Measurements from ENCODE around the gene C19orf44.
"Not testable (repeated sequence)": the region's sequence is repeated elsewhere in the genome, so short reads cannot be mapped to it uniquely, and the experiment has no call there.

The C19orf44 gene

DNA sequence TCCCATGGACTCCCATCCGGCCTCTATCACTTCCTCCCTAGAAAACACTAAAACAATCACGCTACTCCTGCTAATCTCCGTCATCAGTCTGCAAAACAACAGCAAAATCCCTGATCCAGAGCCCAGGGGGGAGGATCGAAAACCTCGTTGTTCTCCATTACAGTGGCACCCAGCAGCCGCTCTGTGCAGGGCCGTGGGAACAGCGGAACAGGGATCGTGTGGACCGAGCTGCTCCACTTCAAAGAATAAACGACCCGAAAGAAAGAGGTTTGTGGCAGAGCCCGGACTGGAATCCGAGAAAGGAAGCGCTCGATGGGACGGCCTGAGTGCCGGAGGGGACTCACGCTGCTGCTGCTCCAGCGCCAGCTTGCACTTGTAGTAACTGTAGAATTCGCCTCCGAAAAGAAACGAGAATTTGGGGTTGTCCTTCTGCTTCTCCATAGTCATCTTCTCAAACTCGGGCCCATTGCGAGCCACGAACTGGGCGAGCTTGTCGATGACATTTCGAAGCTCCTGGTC is 45.4 kb downstream of the C19orf44 start:
- no peak for DNase-seq

DNA sequence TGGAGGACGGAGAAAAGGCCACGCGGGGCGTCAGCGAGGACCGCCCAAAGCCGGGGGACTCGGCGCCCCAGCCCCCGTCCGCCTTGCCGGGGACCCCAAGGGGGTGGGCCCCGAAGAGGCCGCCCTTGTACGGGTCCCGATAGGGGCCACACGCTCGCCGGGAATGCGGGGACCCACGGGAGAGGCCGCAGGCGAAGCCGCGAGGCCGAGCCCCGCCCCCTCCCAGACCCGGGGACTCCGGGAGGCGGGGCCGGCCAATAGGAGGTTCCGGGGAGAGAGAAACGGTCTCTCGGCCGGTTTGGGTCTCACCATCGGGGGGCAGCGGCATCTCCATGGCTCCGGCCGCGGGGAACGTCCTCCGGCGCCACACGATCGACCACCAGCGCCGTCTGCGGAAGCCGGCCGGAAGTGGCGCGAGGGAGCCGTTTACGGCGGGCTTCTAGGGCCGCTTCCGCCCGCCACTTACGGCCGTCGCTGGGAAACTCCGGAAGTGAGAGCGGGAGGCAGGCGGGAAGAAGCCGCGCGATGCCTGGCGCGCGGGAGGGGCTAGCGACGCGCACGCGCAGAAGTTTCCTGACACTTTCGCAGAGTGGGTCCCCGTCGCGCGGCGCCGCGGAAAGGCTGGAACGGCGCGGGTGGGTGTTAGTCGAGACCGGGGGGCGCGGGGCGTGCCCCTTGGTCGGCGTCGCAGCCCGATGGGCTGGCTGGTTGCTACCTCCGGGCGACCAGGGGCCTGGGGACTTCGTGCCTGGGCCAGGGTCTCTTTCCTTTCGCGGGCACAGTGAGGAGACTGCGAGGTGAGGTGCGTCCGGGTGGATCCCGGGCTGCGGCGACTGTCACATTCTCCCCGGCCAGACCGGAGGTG is 46.1 kb downstream of the C19orf44 start, which contains the start of gene CHERP:
TSS of gene CHERP (minus strand) at position 393 of the 865 bp plus-strand sequence. CDS start at position 334, 59 bp downstream.
- DNase-seq, result peak; percentile 88 to 98

DNA sequence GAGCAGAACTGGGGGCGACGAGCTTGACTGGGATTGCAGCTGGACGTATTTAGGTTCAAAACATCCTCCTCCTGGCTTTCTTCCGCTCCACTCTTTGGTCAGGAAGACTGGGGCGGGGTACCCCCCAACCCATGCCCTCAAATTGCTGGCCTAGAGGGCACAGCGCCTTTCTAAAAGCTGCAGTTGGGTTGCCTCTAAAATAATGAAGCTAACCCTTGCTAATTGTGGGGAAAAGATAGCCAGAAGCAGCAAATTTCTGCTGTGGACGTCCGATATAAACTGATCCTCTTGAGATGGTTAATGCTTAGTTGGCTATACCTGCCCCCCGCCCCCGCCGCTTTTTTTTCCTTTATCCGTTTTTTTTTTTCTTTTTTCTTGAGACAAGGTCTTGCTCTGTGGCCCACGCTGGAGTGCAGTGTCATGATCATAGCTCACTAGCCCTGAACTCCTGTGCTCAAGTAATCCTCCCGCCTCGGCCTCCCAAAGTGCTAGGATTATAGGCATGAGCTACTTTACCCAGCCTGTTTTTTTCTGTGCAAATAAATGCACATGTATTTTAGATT is 46.8 kb downstream of the C19orf44 start:
- DNase-seq, result no peak

DNA sequence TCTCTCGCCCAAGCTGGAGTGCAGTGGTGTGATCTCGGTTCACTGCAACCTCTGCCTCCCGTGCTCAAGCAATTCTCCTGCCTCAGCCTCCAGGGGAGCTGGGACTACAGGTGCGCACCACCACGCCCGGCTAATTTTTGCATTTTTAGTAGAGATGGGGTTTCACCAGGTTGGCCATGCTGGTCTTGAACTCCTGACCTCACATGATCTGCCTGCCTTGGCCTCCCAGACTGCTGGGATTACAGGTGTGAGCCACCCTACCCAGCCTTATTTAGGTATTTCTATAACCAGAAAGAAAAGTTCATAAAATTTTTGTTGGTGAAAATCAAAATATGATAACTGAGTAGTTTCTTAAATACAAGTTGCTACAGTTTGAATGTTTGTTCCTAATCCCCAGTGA is 47.5 kb downstream of the C19orf44 start:
- DNase-seq, result not testable (repeated sequence)

GRCh38 chr19:16544473-16545231 is 48.5 kb downstream of the C19orf44 start:
- DNase-seq, result no peak

DNA sequence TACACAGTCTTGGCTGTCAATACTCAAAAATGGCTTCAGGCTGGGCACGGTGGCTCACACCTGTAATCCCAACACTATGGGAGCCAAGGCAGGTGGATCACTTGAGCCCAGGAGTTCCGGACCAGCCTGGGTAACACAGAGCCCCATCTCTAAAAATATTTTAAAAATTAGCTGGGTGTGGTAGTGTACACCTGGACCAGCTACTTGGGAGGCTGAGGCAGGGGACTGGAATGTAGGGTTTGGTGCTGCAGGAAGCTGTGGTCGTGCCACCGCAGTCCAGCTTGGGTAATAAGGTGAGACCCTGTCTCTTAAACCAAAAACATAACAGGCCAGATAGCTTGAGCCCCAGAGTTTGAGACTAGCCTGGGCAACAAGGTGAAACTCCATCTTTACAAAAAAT is 52.8 kb downstream of the C19orf44 start:
- no peak for DNase-seq

DNA sequence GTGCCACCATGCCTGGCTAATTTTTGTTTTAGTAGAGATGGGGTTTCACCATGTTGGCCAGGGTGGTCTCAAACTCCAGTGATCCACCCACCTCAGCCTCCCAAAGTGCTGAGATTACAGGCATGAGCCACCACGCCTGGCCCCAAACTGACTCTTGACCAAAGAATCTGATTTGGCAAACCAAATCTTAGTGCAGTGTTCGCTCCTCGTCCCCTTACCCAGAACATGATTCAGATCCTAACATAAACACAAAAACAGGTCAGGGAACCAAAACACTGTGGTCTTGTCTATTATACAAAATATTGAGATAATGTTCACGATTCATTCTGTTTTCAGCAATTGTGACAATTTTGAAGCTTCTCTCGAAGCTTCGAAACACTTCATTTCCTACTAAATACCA is 55.7 kb downstream of the C19orf44 start:
- not testable (repeated sequence) for DNase-seq

DNA sequence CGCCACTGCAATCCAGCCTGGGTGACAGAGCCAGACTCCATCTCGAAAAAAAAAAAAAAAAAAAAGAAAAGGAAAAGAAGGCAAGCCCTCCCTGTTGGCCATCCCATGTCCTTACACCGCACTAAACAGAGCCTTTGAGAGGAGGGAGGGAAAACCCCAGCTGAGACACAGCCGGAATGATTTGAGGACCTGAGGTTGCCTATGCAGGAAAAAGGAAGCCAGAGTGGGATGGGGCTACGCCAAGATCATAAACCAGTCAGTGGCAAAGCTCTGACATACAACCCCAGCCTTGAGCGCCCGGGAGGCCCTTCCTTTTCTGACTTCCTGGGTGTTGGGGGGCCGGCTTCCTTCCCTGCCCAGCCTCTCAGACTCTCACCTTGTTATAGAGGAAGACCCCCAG is 58.6 kb downstream of the C19orf44 start:
- DNase-seq, result no peak

GRCh38 chr19:16559780-16560276 is 63.6 kb downstream of the C19orf44 start:
- DNase-seq, result no peak

DNA sequence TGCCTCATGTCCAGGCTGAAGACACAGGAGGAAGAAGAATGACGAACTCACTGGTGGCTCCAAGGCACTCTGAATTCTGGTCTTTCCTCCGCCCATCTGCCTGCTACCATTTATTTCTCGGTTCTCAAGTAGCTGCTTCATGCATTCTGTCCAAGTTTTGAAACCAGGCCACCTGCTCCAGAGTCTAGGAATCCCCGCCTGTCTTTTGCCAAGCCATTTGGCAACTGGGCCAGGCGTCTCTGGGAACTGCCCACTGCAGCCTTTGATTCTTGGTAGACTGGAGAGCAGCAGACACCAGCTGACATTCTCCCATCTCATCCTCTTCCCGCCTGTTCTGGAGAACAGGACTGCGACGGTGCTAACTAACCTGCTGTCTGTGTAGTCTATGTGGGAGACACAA is 65.2 kb downstream of the C19orf44 start:
- DNase-seq, result peak; percentile 89 to 96

- DNase-seq, result no peak
These were observed 66.4 kb downstream of the C19orf44 start for GRCh38 chr19:16562608-16563025.

DNA sequence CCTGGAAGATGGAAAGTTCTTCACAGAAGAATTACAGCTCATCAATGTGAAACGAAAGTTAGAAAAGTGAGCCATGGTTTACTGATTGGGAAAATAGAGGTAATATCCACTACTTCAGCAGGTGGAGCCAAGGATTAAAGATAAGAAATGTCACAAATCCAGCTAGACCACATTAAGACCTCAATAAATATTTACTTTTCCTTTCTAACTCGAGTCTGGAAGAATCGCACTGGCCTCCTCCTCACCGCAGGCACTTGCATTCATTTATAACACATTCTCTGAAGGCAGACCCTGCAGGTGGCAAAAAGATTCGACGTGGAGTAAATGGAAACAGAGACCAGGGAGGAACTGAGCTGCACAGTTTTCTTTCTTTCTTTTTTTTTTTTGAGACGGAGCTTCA is 68.6 kb downstream of the C19orf44 start:
- no peak for DNase-seq

- no peak for DNase-seq
These were observed 70.0 kb downstream of the C19orf44 start for GRCh38 chr19:16566161-16566560.

GRCh38 chr19:16566702-16567101 is 70.5 kb downstream of the C19orf44 start:
- DNase-seq, result no peak

DNA sequence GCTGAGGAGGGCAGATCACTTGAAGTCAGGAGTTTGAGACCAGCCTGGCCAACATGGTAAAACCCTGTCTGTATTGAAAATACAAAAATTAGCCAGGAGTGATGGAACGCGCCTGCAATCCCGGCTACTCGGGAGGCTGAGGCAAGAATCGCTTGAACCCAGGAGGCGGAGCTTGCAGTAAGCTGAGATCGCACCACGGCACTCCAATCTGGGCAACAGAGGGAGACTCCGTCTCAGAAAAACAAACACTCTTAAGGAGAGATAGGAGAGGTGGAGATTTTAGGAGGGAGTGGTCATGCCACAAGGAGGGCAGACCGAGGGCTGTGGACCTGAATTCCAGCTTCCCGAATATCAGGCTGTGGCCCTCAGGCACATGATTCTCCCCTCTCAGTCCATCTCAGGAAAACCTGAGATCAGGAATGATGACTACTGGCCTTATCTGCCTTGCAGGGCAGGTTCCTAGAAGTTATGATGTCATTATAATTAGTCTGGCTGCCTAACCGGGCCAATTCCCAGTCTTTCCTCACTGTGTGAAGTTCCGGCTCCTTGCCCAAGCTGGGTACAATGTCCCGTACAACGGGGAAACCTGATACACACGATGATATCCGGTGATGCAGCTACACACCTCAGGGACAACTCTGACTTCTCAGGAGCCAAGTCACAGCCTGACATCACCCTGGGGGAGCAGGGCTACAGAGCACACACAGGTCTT is 73.6 kb downstream of the C19orf44 start:
- no peak for DNase-seq

Data from NCI-H446 (cell line).